NB4 (cell line): ENCODE data around the gene RPGRIP1L.

ENCODE experiments used
- CTCF ChIP-seq: IDR thresholded peaks from one replicate; pipeline ENCODE4 v1.5.1; 2012; ENCODE audit warnings: low read depth, low read length
- POLR2A ChIP-seq: IDR thresholded peaks from 2 replicates; pipeline ENCODE4 v1.6.1; 2011; ENCODE audit warnings: mild to moderate bottlenecking; ENCODE audit not compliant: insufficient read length; ENCODE audit errors: extremely low read depth

- TF ChIP-seq CTCF (no peak), POLR2A (no peak)
Observed at GRCh38 chr16:53668869-53669268, 34.8 kb downstream of the RPGRIP1L start.
